Brain microvascular endothelial cell (primary cell): ENCODE data around the gene OLFM1.

Experiments used
- DNase-seq: peaks from one replicate; pipeline ENCODE4 v3.0.0-alpha.2; 2020
- H3K27ac ChIP-seq: fragments of 250-450 bp; sonication (Bioruptor Pico); 2 replicates; pipeline ENCODE4 v1.5.1; 2020; ENCODE audit warnings: mild to moderate bottlenecking, moderate library complexity
- H3K27me3 ChIP-seq: fragments of 250-450 bp; sonication (Bioruptor Pico); replicated peaks from 2 replicates; pipeline ENCODE4 v1.5.1; 2020; ENCODE audit warnings: mild to moderate bottlenecking
- H3K36me3 ChIP-seq: fragments of 250-450 bp; sonication (Bioruptor Pico); replicated peaks from 2 replicates; pipeline ENCODE4 v1.5.1; 2020; ENCODE audit warnings: mild to moderate bottlenecking
- H3K4me3 ChIP-seq: 2 replicates; pipeline ENCODE4 v1.5.1; 2011; ENCODE audit warnings: low read depth, mild to moderate bottlenecking, control low read depth, low read length, moderate library complexity
- in situ Hi-C: cut with HindIII; loops from 2 replicates; pipeline ENCODE4 v1.10.0; 2017; ENCODE audit warnings: low sequenced_read_pairs, low pct_ligation_motif_present
- TF ChIP-seq, protein P1 (sequence below): IDR thresholded peaks from 2 replicates; pipeline ENCODE4 v1.5.1; 2011; ENCODE audit warnings: low read depth, mild to moderate bottlenecking, moderate library complexity, low read length, control low read depth, inconsistent platforms; ENCODE audit errors: missing control alignments

Gene OLFM1

DNA sequence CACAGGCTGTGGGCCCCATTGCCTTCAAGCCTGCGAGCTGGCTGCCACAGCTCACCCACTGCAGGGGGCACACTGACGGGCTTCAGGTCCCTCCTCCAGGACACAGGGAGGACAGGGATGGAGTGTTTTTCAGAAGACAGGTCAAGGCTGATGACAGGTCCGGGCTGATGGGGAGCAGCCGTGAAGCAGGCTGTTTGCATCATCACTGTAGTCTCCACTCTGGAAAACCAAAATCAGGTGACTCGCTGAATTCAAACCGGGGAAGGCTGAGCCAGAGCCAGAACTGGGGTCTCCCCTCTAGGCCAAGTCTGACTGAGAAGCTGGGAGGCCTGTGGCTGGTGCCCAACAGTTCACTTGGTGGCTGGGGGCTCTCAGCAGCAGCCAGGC lies 48.5 kb downstream of the OLFM1 start:
- Histone ChIP-seq H3K36me3 (no peaks in the 10 kb centered on the region), H3K27ac (no peak overlapping the region), H3K4me3 (no peak overlapping the region), H3K27me3 (no peaks in the 10 kb centered on the region)
- no peak for DNase-seq
- TF ChIP-seq, protein P1, sequence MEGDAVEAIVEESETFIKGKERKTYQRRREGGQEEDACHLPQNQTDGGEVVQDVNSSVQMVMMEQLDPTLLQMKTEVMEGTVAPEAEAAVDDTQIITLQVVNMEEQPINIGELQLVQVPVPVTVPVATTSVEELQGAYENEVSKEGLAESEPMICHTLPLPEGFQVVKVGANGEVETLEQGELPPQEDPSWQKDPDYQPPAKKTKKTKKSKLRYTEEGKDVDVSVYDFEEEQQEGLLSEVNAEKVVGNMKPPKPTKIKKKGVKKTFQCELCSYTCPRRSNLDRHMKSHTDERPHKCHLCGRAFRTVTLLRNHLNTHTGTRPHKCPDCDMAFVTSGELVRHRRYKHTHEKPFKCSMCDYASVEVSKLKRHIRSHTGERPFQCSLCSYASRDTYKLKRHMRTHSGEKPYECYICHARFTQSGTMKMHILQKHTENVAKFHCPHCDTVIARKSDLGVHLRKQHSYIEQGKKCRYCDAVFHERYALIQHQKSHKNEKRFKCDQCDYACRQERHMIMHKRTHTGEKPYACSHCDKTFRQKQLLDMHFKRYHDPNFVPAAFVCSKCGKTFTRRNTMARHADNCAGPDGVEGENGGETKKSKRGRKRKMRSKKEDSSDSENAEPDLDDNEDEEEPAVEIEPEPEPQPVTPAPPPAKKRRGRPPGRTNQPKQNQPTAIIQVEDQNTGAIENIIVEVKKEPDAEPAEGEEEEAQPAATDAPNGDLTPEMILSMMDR: no peak
- in situ Hi-C loops: no loop called here

GRCh38 chr9:135136481-135136880 lies 49.0 kb downstream of the OLFM1 start:
- in situ Hi-C loops: no loop called here
- Histone ChIP-seq H3K27ac (no peak overlapping the region), H3K27me3 (no peaks in the 10 kb centered on the region), H3K36me3 (no peaks in the 10 kb centered on the region), H3K4me3 (no peak overlapping the region)
- DNase-seq: no peak
- TF ChIP-seq, protein P1: no peak

- H3K27me3 ChIP-seq: no peaks in the 10 kb centered on the region
- in situ Hi-C loops: no loop called here
- H3K27ac ChIP-seq: no peak overlapping the region
- H3K36me3 ChIP-seq: no peaks in the 10 kb centered on the region
- no peak overlapping the region for H3K4me3 ChIP-seq
- no peak for DNase-seq
- TF ChIP-seq, protein P1: no peak
Observed at GRCh38 chr9:135136991-135137832, 49.7 kb downstream of the OLFM1 start.

DNA sequence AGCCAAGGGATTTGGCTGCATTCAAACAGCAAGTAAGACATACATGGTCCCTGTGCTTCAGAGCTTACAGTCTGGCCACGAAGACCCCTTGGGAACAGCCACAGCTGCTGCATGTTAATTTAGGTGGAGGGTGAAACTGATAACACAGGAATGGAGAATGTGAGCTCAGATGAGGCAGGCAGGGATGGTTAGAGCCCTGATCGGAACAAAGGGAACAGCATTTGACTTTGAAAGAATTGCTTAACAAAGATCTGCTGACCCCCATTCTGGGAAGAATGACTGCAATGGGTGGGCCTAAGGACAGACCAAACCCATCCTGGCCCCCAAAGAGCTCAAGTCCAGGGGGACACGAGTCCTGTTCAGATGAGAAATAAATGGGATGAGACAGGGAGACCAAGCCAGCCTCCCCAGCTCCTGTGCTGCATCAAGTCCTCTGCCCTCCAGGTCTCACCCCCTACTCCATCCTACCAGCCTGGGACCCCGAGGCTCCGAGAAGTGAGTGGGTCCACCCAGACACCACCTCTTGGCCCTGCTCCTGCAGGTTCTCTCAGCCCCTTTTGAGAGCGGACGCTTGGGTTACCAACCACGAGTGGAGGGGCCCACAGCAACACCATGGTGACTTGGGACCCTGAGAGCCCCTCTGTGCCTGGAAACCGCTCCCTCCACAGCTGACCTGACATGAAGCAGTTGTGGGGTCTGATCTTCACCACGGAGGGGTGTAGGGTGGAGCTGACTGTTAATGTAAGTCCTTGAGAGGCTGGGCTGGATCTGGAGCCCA lies 50.8 kb downstream of the OLFM1 start:
- Histone ChIP-seq H3K27me3 (no peaks in the 10 kb centered on the region), H3K4me3 (no peak overlapping the region), H3K36me3 (no peaks in the 10 kb centered on the region), H3K27ac (no peak overlapping the region)
- no peak for DNase-seq
- TF ChIP-seq, protein P1: no peak
- in situ Hi-C loops: no loop called here

- Histone ChIP-seq H3K4me3 (no peak overlapping the region), H3K27ac (no peak overlapping the region), H3K27me3 (no peaks in the 10 kb centered on the region), H3K36me3 (no peaks in the 10 kb centered on the region)
- no peak for DNase-seq
- in situ Hi-C loops: no loop called here
- TF ChIP-seq, protein P1: no peak
Observed at GRCh38 chr9:135139366-135139959, 52.0 kb downstream of the OLFM1 start.
